HAP-1 (cell line): ENCODE measurements around the gene LIX1L.

Experiments used
- DNase-seq, 2 experiments: peaks; one replicate each; pipeline ENCODE4 v3.0.0-alpha.2; 2016 to 2020; ENCODE audit warnings: low spot score in 2 of 2
- H3K27me3 ChIP-seq: fragments of 250-450 bp; sonication (Bioruptor Pico); 2 replicates; pipeline ENCODE4 v1.5.1; 2020; ENCODE audit warnings: low read depth, mild to moderate bottlenecking, moderate library complexity
- H3K36me3 ChIP-seq: fragments of 250-450 bp; sonication (Bioruptor Pico); replicated peaks from 2 replicates; pipeline ENCODE4 v1.5.1; 2020; ENCODE audit warnings: mild to moderate bottlenecking
- H3K4me1 ChIP-seq: fragments of 250-450 bp; sonication (Bioruptor Pico); 2 replicates; pipeline ENCODE4 v1.5.1; 2020; ENCODE audit warnings: mild to moderate bottlenecking
- H3K4me3 ChIP-seq: fragments of 250-450 bp; sonication (Bioruptor Pico); 2 replicates; pipeline ENCODE4 v1.5.1; 2020; ENCODE audit warnings: mild to moderate bottlenecking, moderate library complexity
- H3K9me3 ChIP-seq: fragments of 250-450 bp; sonication (Bioruptor Pico); 2 replicates; pipeline ENCODE4 v1.5.1; 2020; ENCODE audit warnings: mild to moderate bottlenecking, moderate library complexity
- in situ Hi-C: fragments of 300-500 bp; cut with MboI; formaldehyde crosslinking; loops from 3 replicates; pipeline ENCODE4 v1.14.3; 2020; ENCODE audit warnings: low sequenced_read_pairs, inconsistent platforms, mixed read lengths

LIX1L gene

DNA sequence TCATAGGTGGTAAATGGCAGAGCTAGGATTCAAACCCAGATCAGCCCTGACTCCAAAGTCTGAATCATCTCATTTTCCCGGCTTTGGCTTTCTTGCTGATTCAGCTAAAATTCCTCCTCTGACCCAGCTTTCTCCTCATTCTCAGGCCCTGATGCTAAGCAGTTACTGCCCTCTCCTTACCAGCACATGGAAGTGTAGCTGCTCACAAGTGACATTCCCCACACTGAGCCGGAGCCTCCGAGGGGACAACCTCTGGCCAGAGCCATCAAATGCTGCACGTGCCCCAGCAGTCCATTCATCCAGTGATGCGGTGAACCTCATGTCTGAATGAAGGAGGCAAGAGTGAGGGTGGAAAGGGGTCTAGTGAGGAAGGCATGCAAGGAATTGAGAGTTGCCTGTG is 59.1 kb downstream of the LIX1L start:
- DNase-seq, result no peak
- Histone ChIP-seq H3K9me3 (no peaks in the 10 kb centered on the region), H3K27me3 (no peaks in the 10 kb centered on the region), H3K4me1 (no peaks in the 10 kb centered on the region), H3K4me3 (no peak overlapping the region), H3K36me3 (no peaks in the 10 kb centered on the region)
- in situ Hi-C loops, result loop anchor here (5.0 kb wide), 1 partner anchor 74 kb away; no protein-coding TSS in a partner anchor

DNA sequence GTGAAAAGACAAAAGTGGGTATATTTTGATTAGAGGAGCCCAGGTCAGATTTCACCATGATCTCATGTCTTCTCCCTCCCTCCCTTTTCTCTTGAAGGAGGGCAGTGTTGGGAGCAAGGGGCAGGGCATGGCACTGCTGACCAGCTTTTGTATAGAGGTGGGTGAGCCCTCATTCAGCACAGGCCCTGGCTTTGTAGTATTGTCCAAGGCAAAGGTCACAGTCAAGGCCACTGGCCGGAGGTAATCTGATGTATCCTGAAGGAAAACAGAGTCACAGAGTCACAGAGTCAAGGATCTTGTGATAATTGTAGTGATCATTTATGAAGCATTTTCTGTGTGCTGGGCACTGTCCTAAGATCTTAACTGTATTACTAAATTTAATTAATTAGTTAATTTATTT is 59.8 kb downstream of the LIX1L start:
- no peaks in the 10 kb centered on the region for H3K36me3 ChIP-seq
- in situ Hi-C loops, result loop anchor here (5.0 kb wide), 1 partner anchor 74 kb away; no protein-coding TSS in a partner anchor

DNA sequence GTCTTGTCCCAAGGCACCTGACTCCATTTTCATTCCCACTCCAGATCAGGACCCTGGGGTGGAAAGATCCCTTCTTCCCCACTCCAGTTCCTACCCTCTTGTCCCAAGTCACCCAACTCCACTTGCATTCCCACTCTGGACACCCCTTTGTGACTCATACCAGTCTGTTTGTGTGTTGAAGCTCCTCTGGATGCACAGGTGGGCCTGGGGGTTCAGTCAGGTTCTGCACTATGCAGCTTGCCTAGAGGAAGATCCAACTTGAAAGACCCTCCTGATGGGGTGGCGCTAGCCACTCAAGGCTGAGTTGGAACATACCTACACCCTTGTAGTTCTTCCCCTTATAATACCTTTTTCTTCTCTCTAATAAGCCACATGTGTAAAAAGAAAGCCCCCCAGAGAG is 62.3 kb downstream of the LIX1L start:
- Histone ChIP-seq H3K4me3 (no peak overlapping the region), H3K36me3 (no peaks in the 10 kb centered on the region), H3K27me3 (no peaks in the 10 kb centered on the region), H3K4me1 (peaks cover 5% of the 10 kb centered on the region), H3K9me3 (no peaks in the 10 kb centered on the region)
- DNase-seq, result no peak
- in situ Hi-C loops, result loop anchor here (5.0 kb wide), 1 partner anchor 77 kb away; no protein-coding TSS in a partner anchor

More for the DNA sequence above, 59.8 kb downstream of the LIX1L start:
- H3K4me3 ChIP-seq, result no peak overlapping the region
- no peak for DNase-seq
- no peaks in the 10 kb centered on the region for H3K27me3 ChIP-seq
- no peaks in the 10 kb centered on the region for H3K9me3 ChIP-seq
- no peaks in the 10 kb centered on the region for H3K4me1 ChIP-seq

DNA sequence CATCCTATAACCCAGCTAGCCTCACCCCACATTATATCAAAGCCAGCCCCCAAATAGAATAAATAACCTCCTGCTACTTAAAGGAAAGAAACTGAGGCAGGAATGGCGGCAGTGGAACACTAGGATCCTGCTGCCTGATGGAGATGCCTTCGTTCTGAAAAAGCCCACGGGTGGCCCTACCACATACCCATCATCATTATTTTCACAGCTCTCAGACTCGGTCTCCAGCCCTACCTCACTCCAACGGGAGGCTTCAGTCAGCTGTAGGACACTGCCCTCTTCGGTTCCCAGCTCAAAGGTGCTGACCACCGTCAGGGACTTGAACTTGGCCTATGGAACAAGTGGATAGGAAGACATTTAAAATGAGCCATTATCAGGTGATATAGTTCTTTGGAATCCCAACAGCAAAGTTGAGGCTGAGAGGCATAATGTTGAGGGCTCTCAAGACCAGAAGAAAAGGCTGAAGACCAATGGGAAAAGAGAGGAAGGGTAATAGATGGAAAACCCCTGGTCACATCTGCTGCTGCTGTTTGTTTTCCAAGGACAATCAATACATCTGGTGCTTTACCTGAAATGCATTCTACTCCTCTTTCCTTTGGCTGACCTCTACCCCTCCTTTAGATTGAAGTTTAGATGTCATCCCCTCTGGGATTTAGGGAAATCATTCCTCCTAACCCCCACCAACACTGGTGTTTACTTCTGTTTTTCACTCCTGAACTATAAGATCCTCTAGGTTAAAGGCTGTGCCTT is 64.3 kb downstream of the LIX1L start:
- no peak for DNase-seq
- no peaks in the 10 kb centered on the region for H3K36me3 ChIP-seq
- no peaks in the 10 kb centered on the region for H3K27me3 ChIP-seq
- no peak overlapping the region for H3K4me3 ChIP-seq
- in situ Hi-C loops, result no loop called here
- peaks cover 5% of the 10 kb centered on the region for H3K4me1 ChIP-seq
- no peaks in the 10 kb centered on the region for H3K9me3 ChIP-seq

DNA sequence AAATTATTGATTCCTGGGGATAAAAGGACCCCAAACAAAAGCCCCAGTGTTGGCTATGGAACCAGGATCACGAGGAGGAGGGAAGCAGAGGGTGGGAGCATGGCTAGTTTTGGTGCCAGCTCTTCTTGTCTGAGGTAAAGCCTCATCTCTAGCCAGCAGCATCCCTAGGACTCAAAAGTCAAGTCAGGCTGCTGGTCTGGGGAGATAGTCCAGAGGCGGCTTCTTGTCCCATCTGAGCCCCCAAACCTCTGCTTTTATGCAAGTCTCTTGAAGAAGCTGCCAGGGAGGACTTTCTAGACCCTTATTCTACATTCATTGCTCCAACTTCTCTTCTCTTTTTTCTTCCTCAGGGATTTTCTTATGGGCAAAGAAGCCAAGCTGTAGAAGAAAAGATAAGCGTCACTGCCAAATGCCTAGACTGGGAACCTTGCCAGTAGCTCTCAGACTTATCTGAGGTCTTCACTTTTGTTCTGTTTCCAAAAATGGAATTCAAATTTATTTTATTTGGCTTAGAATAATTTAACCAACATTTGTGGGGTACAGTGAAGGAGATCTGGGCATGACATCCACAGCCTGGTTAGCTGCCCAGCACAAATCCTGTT is 65.2 kb downstream of the LIX1L start:
- DNase-seq, result no peak
- in situ Hi-C loops, result no loop called here
- peaks cover 7% of the 10 kb centered on the region for H3K4me1 ChIP-seq
- H3K4me3 ChIP-seq, result no peak overlapping the region
- no peaks in the 10 kb centered on the region for H3K27me3 ChIP-seq
- H3K36me3 ChIP-seq, result no peaks in the 10 kb centered on the region
- H3K9me3 ChIP-seq, result no peaks in the 10 kb centered on the region

DNA sequence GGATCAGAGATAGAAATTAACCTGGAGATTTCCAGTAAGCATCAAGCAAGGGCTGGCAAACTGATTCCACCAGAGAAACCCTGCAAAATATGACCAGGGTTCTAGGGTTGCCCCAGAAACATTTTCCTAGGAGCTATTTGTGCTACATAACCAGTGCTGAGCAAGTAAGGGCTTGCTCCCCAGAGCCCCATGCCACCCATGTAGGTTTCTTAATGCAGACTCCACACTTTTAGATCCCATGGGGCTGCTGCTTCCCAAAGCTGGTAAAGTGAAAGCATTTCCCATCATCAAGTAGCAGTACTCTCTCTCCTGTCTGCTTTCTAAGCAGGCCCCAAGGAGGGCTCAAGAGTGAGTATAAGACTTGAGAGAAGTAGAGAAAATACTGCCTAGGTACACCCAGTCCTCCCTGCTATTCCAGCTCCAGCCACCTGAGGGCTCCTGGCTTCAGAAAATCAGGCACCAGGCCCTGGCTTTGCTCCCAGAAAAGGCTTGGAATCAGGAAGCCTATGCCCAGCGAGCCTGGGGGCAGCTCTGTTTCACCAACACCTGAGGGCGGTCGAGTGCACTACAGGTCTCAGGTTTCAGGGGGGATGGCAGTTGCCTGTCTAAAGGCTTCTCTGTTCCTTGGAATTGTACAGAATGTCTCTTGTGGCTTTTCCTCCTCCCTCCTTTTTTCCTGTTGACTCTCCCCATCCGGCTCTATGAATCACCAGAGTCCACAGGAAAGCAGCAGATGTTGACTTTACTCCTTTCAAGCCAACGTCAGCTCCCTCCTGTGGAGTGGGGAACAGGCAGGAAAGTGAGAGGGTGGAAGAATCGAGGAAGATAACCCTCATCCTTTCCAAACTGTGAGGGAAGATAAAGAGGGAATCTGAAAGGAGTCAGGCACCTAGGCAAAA is 66.0 kb downstream of the LIX1L start:
- H3K9me3 ChIP-seq, result no peaks in the 10 kb centered on the region
- peak; percentile 93 to 97 for DNase-seq
- H3K4me3 ChIP-seq, result no peak overlapping the region
- H3K4me1 ChIP-seq, result peaks cover 15% of the 10 kb centered on the region
- in situ Hi-C loops, result no loop called here
- H3K27me3 ChIP-seq, result no peaks in the 10 kb centered on the region
- no peaks in the 10 kb centered on the region for H3K36me3 ChIP-seq

DNA sequence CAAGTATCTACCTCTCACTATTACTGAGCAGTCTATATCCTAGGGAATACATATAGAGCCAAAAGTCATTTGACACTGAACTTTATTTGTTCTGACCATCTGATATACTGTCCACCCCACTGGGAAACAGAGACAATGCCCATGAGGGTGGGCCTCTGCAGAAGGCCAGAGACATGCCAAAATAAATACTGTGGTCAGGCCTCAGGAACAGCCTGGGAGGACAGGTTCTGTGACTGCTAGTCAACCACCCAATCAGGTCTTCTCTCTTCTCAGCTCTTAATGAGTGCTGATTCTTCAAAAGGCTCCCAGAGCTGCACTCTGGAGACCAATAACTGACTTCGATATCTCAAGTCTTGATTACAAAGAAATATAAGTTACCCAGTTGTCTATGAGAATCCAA is 66.7 kb downstream of the LIX1L start:
- Histone ChIP-seq H3K27me3 (no peaks in the 10 kb centered on the region), H3K4me3 (no peak overlapping the region), H3K9me3 (no peaks in the 10 kb centered on the region), H3K36me3 (no peaks in the 10 kb centered on the region), H3K4me1 (peaks cover 21% of the 10 kb centered on the region)
- in situ Hi-C loops, result no loop called here
- no peak for DNase-seq

DNA sequence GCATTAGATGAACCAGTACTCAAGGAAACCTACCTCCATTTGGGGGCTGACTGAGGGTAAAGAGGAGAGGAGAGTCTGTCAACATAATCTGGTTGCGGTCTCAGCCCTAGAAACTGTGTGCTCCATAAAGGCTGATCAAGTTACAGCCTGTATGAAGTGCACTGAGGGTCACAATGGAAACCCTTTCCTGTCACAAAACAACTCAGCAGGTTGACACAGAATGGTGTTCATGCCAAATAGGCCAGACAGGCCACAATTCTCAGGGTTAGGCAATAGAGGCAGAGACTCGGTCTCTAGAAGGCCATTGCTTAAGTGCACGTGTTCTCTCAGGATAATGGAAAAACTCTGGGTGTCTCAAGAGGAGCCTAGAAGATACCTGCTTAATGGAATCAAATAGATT is 68.1 kb downstream of the LIX1L start:
- H3K4me1 ChIP-seq, result peaks cover 21% of the 10 kb centered on the region
- H3K4me3 ChIP-seq, result no peak overlapping the region
- no peaks in the 10 kb centered on the region for H3K9me3 ChIP-seq
- DNase-seq, result no peak
- H3K36me3 ChIP-seq, result no peaks in the 10 kb centered on the region
- in situ Hi-C loops, result no loop called here
- H3K27me3 ChIP-seq, result peaks cover 4% of the 10 kb centered on the region; the same call in 1 of the 2 replicates

DNA sequence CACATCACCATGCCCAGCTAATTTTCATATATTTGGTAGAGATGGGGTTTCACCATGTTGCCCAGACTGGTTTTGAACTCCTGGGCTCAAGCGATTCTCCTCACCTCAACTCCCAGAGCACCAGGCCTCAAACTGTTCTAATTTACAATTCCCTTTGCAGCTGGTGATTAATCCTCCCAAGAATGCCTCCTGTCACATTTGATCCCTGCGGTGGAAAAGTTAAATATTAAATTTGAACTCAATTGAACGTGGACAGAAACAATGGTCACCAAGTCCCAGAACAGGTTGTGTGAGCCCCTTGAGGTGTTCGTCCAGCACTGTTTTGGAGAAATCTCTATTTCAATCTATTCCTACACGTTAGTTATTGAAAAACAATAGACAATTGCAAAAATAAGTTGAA is 70.2 kb downstream of the LIX1L start:
- Histone ChIP-seq H3K9me3 (no peaks in the 10 kb centered on the region), H3K27me3 (peaks cover 11% of the 10 kb centered on the region), H3K4me3 (no peak overlapping the region), H3K4me1 (peaks cover 21% of the 10 kb centered on the region), H3K36me3 (no peaks in the 10 kb centered on the region)
- peak in 1 of 2 experiments; percentile 25 for DNase-seq
- in situ Hi-C loops, result no loop called here

DNA sequence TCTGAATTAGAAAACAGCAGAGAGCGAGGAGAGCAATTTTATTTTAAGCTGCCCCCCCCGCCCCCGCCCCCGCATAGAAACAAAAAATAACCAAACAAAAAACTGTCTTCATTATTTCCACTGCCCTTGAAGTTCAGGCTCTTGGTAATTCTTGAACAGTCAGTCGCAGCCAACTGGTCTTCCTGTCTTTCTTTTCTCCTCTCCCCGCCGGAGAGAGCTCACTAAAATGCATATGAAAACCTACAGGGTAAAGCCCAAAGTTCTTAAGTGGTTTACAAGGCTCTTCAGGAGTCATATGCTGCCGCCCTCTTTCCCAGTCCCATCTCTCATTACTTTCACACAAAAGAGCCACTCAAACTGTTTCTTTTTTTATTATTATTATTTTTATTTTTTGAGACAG is 71.0 kb downstream of the LIX1L start:
- in situ Hi-C loops, result no loop called here

DNA sequence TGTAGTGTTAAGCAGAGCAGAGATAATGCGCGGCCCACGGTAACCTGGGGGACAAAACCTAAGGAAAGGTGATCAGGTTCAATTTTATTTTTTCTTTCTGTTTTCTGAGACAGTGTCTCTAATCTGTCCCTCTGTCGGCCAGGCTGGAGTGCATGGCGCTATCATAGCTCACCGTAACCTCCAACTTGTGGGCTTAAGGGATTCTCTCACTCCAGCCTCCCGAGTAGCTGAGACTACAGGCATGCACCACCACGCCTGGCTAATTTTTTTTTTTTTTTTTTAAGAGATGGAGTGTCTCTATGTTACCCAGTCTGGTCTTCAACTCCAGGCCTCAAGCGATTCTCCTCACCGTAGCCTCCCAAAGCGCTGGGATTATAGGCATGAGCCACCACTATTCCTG is 71.4 kb downstream of the LIX1L start:
- no peak for DNase-seq
- Histone ChIP-seq H3K27me3 (peaks cover 11% of the 10 kb centered on the region), H3K4me3 (peak overlapping the region; percentile 56), H3K9me3 (no peaks in the 10 kb centered on the region), H3K4me1 (peaks cover 17% of the 10 kb centered on the region), H3K36me3 (no peaks in the 10 kb centered on the region)
- in situ Hi-C loops, result no loop called here

More for the DNA sequence above, 71.0 kb downstream of the LIX1L start:
- no peaks in the 10 kb centered on the region for H3K9me3 ChIP-seq
- peaks cover 17% of the 10 kb centered on the region for H3K4me1 ChIP-seq
- DNase-seq, result peak; percentile 48 to 49
- H3K36me3 ChIP-seq, result no peaks in the 10 kb centered on the region
- H3K4me3 ChIP-seq, result no peak overlapping the region
- H3K27me3 ChIP-seq, result peaks cover 11% of the 10 kb centered on the region

DNA sequence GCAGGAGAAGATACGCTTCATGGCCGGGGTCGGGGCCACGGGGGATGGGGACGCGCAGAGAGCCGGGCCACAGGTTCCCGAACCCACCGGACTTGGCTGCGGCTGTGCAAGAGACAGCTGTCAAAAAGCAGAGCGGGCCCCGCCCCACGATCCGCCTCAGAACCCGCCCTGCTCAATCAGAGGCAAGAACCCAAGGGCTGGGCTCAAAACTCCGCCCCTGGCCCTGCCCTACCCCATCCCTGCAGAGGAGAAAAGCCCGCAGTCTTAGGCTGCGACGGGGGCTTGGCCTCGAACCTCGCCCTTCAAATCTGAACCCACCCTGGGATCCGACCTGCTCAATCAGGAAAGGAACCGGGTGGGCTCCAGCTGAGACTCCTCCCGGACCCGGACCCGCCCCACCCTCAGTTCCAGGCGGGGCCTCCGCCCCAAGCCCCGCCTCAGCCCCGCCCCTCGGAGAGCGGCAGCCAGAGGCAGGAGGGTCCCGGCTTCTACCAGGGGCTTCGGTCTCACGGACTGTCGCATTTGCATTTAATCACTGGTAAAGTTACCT is 72.0 kb downstream of the LIX1L start, which contains the start of gene ANKRD35:
ANKRD35 (minus strand) TSS at position 129 of the 550 bp plus-strand sequence; CDS start at position 21, 108 bp downstream.
- Histone ChIP-seq H3K27me3 (peaks cover 11% of the 10 kb centered on the region), H3K9me3 (no peaks in the 10 kb centered on the region), H3K36me3 (no peaks in the 10 kb centered on the region), H3K4me3 (peak within 1 kb of the TSS; percentile 56), H3K4me1 (peaks cover 17% of the 10 kb centered on the region)
- DNase-seq, result peak; percentile 83 to 94
- in situ Hi-C loops, result no loop called here

DNA sequence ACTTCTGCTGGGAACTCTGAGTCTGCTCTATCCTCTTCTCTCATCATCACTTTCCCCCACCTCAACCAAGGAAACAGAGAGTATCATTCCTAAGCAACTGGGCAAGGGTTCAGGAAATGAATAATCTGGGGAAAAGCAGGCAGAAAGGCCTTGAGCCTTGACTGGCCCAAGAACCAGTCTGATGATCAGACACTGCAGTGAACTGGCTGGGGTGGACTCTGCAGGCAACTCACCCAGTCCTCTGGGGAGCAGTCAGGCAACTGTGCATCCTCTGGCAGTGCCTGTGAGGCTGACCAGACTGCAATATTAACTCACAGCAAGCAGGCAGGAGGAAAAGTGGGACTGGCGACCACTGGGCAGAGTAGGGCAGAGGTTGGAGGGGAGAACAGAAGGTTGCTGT is 73.1 kb downstream of the LIX1L start:
- peaks cover 17% of the 10 kb centered on the region for H3K4me1 ChIP-seq
- DNase-seq, result no peak
- no peaks in the 10 kb centered on the region for H3K9me3 ChIP-seq
- in situ Hi-C loops, result no loop called here
- H3K27me3 ChIP-seq, result peaks cover 11% of the 10 kb centered on the region
- no peak overlapping the region for H3K4me3 ChIP-seq
- H3K36me3 ChIP-seq, result no peaks in the 10 kb centered on the region
